NOMO-1 (cell line): ENCODE measurements around the gene RABEP1.
"Not testable (repeated sequence)": the region's sequence is repeated elsewhere in the genome, so short reads cannot be mapped to it uniquely, and the experiment has no call there.

Source experiments
- DNase-seq, 2 experiments: peaks; one replicate each; lab custom pipeline; 2025; ENCODE audit not compliant: unreplicated experiment in 2 of 2; lab: John Stamatoyannopoulos, UW

Gene RABEP1

GRCh38 chr17:5281814-5282641 is at the start of gene RABEP1:
Gene RABEP1 (plus strand): TSS chr17:5282284. CDS start chr17:5282487, 203 bp downstream.
- peak; percentile 75 to 90 for DNase-seq

- not testable (repeated sequence) for DNase-seq
Measured at GRCh38 chr17:5233492-5233891, 48.6 kb upstream of the RABEP1 start.

DNA sequence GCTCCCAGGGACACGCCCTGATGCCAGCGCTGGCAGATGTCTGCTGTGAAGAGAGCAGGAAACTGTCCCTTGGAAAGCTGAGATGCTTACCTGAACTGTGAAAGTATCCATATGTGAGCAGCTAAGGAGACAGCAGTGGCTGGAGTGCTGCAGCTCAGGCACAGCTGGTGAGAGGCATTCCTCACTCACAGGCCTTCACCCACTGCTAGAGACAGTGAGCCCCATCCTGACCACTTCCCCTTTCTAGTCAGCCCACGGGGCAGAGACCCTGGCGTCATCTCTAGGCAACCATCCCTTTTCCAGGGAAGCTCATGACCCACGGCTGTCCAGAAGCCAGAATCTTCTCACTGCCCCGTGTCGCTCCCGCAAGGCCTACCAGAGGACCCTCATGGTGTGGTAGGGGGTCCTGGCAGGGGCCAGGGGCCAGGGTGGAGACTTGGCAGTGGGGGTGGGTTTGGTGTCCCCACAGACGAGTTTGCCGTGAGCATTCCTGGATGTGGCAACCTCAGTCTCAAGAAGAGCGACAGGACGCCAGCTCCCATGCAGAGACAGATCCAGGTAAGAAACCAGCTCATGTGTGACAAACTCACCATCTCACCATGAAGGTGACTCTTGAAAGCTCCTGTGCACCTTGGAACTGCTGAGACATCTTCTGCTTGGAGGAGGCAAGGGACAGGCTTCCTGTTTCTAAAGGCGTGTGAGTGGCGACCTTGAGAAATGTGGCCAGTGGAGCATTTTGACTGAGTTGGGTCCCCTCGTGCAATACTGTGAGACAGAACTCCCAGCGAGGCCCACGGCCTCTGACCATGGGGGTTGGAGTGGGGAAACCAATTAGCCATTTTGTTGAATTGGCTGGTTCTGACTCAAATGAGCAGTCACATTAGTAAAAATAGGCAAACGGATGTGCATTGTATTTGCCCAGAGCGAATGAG is 47.2 kb upstream of the RABEP1 start, which contains the start of gene SCIMP:
TSS of gene SCIMP (minus strand) at position 216 of the 932 bp plus-strand sequence. CDS start at position 111, 105 bp downstream.
- DNase-seq, result peak; percentile 80 to 87

GRCh38 chr17:5236938-5237540 is 45.0 kb upstream of the RABEP1 start:
- no peak for DNase-seq

DNA sequence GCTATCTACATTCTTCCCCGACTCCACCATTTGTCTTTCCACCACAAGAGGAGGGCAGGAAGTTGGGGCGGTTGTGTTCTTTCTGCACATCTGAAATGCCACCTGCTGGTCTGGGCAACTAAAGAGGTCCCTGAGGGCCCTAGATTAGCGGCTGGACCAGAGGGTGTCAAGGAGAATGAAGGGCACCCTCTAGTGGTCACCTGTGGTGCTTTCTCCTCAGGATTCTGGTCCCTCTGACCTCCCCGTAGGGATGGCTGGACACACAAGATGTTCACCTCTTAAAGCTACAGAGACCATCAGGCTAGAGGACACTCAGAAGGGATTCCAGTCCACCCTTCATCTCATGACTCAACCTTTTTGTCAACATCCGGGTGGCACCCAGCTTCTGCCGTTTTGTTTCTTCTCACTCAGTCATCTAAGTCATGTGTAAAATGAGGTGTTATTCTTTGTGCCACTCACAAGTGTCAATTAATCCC is 44.5 kb upstream of the RABEP1 start:
- DNase-seq, result peak; percentile 68 to 78

GRCh38 chr17:5238333-5238732 is 43.8 kb upstream of the RABEP1 start:
- DNase-seq, result no peak

DNA sequence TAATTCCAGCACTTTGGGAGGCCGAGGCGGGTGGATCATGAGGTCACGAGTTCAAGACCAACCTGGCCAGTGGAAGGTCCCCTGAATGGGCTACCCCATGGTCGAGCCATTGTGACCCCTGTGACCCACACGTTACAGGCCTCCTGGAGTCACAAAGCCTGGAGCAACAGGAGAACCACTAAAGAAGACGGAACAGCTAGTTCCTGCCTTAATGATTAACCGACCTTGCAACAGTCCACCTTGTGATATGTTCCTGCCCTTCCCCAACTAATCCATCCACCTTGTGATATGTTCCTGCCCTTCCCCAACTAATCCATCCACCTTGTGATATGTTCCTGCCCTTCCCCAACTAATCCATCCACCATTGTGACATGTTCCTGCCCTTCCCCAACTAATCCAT is 42.3 kb upstream of the RABEP1 start:
- not testable (repeated sequence) for DNase-seq

DNA sequence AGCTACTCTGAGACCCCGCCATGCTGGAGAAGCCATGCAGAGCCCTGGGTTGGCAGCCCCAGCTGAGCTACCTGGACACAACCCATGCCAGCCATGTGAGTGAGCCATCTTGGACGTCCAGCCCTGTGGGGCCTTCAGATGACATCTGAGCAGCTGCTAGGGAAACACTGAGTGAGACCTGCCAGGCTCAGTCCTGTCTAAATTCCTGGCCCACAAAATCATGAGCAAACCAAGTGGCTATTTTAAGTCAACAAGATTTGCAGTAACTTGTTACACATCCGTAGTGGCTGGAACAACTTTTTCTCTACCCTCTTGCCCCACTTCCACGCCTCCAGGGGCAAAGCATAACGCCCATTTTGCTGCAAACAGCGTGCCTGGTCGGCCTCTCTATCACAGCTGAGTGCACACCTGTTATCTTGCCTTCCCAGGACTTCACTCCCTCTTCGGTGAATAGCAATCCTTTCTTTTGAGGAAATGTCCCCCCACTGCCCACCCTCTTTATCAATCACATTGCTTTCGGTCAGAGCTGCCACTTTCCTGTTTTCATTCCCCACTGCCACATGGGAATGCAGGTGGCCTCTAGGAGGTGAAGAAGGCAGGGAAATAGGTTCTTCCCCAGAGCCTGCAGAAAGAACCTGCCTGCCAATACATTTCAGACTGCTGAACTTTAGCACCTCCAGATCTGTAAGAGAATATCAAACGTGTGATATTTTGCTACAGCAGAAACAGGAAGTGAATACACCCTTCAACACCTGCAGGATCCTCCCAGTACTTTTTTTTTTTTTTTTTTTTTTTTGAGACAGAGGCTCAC is 40.0 kb upstream of the RABEP1 start:
- DNase-seq, result no peak

GRCh38 chr17:5247621-5248020 is 34.5 kb upstream of the RABEP1 start:
- no peak for DNase-seq

DNA sequence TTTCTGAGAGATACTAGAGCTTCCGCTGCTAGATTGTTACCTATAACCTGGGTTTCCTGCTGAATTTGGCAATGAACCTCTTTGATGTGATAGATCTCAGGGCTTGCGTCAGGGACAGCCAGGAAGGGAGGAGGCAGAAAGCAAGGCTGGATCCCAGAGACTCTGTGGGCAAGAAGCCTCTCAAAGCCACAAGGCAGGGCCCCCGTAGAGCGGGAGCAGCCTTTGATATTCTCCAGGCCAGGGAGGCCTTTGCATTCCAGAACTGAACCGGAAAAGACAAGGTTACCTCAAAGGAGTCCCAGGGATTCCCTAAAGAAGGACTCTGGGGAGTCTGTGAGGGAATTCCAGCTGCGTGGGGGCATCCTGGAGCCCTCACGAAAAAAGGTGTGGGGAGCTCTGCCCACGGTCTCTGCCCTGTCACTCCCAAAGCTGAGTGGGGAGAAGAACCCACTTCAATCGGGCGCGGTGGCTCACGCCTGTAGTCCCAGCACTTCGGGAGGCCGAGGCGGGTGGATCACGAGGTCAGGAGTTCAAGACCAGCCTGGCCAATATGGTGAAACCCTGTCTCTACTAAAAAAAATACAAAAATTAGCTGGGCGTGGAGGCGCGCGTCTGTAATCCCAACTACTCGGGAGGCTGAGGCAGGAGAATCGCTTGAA is 33.1 kb upstream of the RABEP1 start:
- no peak for DNase-seq

DNA sequence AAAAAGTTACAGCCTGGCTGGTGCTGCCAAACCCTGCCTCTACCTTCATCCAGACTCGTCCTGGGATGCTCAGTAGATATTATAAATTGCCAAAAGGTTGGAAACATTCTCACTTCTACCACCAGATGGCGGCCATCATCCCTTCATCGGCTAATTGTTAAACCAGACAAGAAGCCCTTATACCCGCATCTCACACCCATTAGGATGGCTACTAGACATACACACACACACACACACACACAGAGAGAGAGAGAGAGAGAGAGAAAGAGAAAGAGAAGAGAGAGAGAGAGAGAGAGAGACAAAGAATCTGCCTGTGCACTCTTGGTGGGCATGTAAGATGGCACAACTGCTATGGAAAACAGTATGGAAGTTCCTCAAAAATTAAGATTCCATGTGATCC is 32.5 kb upstream of the RABEP1 start:
- DNase-seq, result peak; percentile 30 to 77

- no peak for DNase-seq
Measured at GRCh38 chr17:5254414-5254813, 27.7 kb upstream of the RABEP1 start.

- peak; percentile 44 to 63 for DNase-seq
Measured at GRCh38 chr17:5254903-5255521, 27.1 kb upstream of the RABEP1 start.

DNA sequence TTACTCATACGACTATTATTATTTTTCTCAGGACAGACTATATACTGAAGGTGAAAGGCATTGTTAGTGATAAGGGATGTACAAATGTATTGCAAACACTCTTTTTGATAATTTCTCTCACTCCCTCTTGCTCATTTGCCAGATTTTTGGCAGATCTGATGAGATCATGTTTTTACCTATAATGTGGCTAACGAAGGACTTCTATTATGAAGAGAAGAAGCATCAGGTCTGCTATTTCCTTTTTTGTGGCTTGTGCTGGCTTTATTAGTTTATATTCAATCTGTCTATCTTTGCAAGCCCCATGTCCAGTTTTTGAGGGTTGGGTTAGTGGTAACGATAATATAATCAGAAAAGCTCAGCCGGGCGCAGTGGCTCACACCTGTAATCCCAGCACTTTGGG is 25.0 kb upstream of the RABEP1 start:
- no peak for DNase-seq

- DNase-seq, result no peak
Measured at GRCh38 chr17:5260542-5260941, 21.5 kb upstream of the RABEP1 start.

DNA sequence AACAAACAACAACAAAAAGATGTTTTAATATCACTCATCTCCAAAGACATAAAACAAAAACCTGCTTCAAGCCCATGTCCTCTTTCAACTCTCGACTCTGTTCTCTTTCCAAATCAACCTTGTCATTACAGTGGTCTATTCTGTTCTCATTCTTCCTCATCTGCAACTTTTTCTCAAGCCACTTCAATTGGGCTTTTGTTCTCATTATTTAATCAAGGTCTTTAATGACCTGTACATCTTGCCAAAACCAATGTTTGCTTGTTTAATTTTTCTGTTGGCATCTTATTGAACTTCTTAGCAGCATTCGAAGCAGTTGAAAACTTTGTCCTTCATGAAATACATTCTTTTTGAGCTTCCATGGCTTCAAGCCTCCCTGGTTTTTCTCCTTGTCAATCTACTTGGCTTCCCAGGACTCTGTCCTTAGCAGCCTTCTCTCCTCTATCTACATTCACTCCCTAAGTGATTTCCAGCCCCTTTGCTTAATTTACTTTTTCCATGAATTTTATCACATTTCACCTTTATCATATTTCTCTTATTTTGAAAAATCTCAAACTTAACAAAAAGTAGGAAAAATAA is 19.6 kb upstream of the RABEP1 start:
- DNase-seq, result no peak

DNA sequence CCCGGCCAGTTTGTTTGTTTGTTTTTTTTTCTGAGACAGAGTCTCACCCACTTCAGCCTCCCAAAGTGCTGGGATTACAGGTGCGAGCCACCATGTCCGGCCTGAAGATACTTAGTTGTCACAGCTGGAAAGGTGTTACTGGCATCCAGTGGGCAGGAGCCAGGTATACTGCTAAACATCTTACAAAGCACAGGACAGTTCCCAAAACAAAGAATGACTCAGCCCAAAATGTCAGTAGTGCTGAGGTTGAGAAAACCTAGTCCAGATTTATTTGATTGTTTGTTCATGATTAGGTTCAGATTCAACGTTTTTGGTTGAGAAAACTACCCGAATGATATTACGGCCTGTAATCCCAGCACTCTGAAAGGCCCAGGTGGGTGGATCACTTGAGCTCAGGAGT is 18.6 kb upstream of the RABEP1 start:
- DNase-seq, result no peak

DNA sequence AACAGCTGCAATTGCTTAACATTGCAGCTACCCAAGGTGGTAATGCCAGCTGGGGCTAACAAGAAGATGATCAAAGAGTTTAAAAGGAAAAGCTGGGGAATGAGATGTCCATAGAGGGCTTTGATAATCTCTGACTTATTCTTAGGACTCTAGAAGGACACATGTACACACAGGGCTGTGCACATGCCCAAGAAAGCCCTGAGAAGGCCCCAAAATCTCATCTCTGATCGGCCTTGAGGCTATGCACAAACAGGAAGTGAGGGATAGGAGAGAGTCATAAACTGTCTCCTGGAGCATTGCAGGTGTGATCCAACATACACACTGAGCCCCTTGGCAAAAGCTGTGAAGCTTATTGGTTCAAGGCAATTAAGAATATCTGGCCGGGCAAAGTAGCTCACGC is 17.2 kb upstream of the RABEP1 start:
- DNase-seq, result no peak
